PC-3 (cell line): ENCODE measurements around the gene GSTT2.

Experiments used
- CTCF ChIP-seq: fragments of 300-600 bp; sonication (generic); conservative IDR thresholded peaks from 2 replicates; pipeline ENCODE4 v1.5.1; 2017; ENCODE audit warnings: antibody characterized with exemption, low read depth, mild to moderate bottlenecking, low read length
- EZH2 ChIP-seq: fragments of 300-600 bp; sonication (generic); IDR thresholded peaks from one replicate; pipeline ENCODE4 v1.6.1; 2017; ENCODE audit warnings: antibody characterized with exemption, mild to moderate bottlenecking, low read length; ENCODE audit not compliant: unreplicated experiment
- EZH2phosphoT487 ChIP-seq: fragments of 300-600 bp; sonication (generic); IDR thresholded peaks from 2 replicates; pipeline ENCODE4 v1.6.1; 2018; ENCODE audit warnings: mild to moderate bottlenecking, antibody characterized with exemption, low read length, borderline replicate concordance

- TF ChIP-seq EZH2 (no peak), CTCF (no peak), EZH2phosphoT487 (no peak)
Observed at GRCh38 chr22:24009227-24010017, 29.5 kb downstream of the GSTT2 start.
